GM13977 (cell line): ENCODE results near the gene ABCC3.

Experiments
- DNase-seq: peaks from one replicate; pipeline ENCODE4 v3.0.0; 2012; ENCODE audit warnings: low spot score
- CTCF ChIP-seq: IDR thresholded peaks from 2 replicates; pipeline ENCODE4 v1.5.1; 2012; ENCODE audit warnings: mild to moderate bottlenecking, control low read depth; ENCODE audit not compliant: insufficient read depth; ENCODE audit errors: extremely low read depth, missing control alignments
- in situ Hi-C: fragments of 300-500 bp; cut with MboI; formaldehyde crosslinking; loops from one replicate; pipeline ENCODE4 v1.12.0; 2022; ENCODE audit warnings: low sequenced_read_pairs, low pct_unique_long_range_greater_than_20kb, mixed read lengths, inconsistent platforms; ENCODE audit not compliant: unreplicated experiment

Gene ABCC3

DNA sequence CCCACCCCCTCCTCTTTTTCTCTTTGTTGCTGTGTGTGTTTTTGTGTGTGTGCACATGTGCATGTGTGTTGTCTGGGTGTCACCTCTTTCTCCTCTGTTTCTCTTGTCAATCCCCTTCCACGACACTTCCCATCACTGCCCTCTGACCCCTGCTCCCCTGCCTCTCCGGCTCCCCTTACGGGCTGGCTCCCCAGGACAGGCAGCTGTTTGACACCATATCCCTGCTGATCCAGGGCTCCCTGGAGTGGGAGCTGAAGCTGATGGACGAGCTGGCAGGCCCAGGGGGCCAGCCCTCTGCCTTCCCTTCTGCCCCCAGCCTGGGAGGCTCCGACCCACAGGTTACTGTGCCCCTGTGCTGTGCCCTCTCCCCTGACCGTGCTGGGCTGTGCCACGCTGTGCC is 15.2 kb upstream of the ABCC3 start:
- in situ Hi-C loops: no loop called here
- no peak for DNase-seq
- no peak for TF ChIP-seq CTCF

DNA sequence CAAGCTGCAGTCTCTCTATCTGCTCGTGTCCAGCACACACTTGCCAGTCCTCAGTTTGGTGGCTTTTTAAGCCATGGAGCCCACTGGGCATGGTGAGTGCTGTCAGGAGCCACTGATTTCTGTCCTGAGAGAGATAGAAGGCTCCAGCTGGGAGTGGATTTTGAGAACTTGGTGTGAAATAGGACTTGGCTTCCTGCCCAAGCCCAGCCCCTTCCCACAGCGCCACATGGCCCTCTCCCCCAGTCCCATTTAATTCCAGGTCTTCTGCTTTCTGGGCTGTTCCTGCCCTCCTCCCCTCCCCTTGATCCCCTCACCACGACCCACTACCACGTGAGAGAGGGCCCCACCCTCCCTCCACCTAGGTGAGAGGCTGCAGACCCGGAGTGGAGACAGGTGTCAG is 14.4 kb upstream of the ABCC3 start:
- in situ Hi-C loops: no loop called here
- DNase-seq: no peak
- no peak for TF ChIP-seq CTCF

DNA sequence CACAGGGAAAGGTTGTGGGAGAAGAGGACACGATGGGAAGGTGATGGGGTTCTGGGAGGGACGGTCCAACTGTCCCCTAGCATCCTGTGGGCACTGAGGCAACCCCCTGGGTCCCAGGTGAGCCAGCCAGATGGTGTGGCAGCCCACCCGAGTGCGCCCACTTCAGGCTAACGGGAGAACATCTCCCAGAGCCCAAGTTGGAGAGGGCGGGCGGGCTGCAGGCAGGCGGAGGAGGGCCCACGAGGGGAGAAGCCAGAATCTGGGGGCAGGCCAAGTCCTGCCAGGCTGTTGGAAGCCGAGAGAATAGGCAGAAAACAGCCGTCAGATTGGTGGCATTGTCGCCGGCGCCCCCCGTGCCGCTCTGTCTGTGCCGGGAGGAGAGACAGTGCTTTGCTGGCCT is 13.8 kb upstream of the ABCC3 start:
- no peak for TF ChIP-seq CTCF
- in situ Hi-C loops: no loop called here
- no peak for DNase-seq

GRCh38 chr17:50621574-50622031 is 13.1 kb upstream of the ABCC3 start:
- no peak for DNase-seq

GRCh38 chr17:50624321-50624934 is 10.3 kb upstream of the ABCC3 start:
- TF ChIP-seq CTCF: no peak
- no peak for DNase-seq
- in situ Hi-C loops: no loop called here

More at GRCh38 chr17:50621574-50622031, 13.1 kb upstream of the ABCC3 start:
- in situ Hi-C loops: no loop called here
- no peak for TF ChIP-seq CTCF

DNA sequence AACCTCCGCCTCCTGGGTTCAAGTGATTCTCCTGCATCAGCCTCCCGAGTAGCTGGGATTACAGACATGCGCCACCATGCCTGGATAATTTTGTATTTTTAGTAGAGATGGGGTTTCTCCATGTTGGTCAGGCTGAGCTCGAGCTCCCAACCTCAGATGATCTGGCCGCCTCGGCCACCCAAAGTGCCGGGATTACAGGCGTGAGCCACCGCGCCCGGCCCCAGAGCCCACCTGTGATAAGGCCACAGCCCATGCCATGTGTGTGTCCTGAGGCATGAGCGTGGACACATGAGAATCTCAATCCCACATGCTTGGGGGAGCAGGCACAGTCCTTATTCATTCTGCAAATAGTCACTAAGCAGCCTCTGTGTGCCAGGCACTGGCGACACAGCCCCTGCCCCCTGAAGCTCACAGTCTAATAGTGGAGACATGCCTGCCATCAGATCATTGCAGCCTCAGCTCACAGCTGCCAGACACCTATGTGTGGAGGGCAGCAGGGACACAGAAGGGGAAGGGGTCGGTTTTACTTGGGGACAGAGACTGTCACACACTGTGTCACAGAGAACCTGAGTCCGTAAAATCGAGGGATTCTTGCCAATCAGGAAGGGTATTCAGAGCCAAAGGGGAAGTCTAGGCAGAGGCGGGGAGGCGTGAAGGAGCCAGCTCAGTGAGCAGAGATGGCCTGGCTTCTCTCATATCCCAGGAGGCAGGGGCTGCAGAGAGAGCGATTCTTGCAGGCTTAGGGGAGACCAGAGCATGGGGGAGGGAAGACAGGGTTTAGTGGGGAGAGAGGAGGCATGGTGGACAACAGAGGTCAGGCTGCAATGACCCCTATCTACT is 9.4 kb upstream of the ABCC3 start:
- in situ Hi-C loops: no loop called here
- TF ChIP-seq CTCF: no peak
- no peak for DNase-seq
